DMS114 treated with DMSO at 0.1 percent for 48 hours (cell line): ENCODE measurements around the gene TTC39C.
"Not testable (repeated sequence)": the region's sequence is repeated elsewhere in the genome, so short reads cannot be mapped to it uniquely, and the experiment has no call there.

Experiments used
- DNase-seq: peaks from one replicate; lab custom pipeline; 2025; ENCODE audit not compliant: unreplicated experiment; lab: John Stamatoyannopoulos, UW

The TTC39C gene

GRCh38 chr18:24051031-24051947 lies 36.7 kb downstream of the TTC39C start:
- no peak for DNase-seq

GRCh38 chr18:24052053-24052452 lies 37.5 kb downstream of the TTC39C start:
- DNase-seq, result no peak

GRCh38 chr18:24053211-24053610 lies 38.7 kb downstream of the TTC39C start:
- no peak for DNase-seq

- DNase-seq, result no peak
Observed at GRCh38 chr18:24054130-24054529, 39.6 kb downstream of the TTC39C start.

- DNase-seq, result no peak
Observed at GRCh38 chr18:24055009-24055804, 40.7 kb downstream of the TTC39C start.

GRCh38 chr18:24055878-24056277 lies 41.3 kb downstream of the TTC39C start:
- DNase-seq, result no peak

- no peak for DNase-seq
Observed at GRCh38 chr18:24056506-24056905, 42.0 kb downstream of the TTC39C start.

- DNase-seq, result no peak
Observed at GRCh38 chr18:24057804-24058203, 43.2 kb downstream of the TTC39C start.

GRCh38 chr18:24059385-24059784 lies 44.8 kb downstream of the TTC39C start:
- not testable (repeated sequence) for DNase-seq

- no peak for DNase-seq
Observed at GRCh38 chr18:24060644-24061043, 46.1 kb downstream of the TTC39C start.

GRCh38 chr18:24063121-24063731 lies 48.7 kb downstream of the TTC39C start:
- DNase-seq, result no peak

- DNase-seq, result no peak
Observed at GRCh38 chr18:24064391-24065100, 50.0 kb downstream of the TTC39C start.

- no peak for DNase-seq
Observed at GRCh38 chr18:24065906-24066305, 51.4 kb downstream of the TTC39C start.

- DNase-seq, result no peak
Observed at GRCh38 chr18:24068945-24069693, 54.6 kb downstream of the TTC39C start.

GRCh38 chr18:24071029-24071428 lies 56.5 kb downstream of the TTC39C start:
- no peak for DNase-seq

GRCh38 chr18:24071779-24072178 lies 57.2 kb downstream of the TTC39C start:
- DNase-seq, result no peak

- DNase-seq, result no peak
Observed at GRCh38 chr18:24072743-24073142, 58.2 kb downstream of the TTC39C start.

GRCh38 chr18:24073791-24074190 lies 59.2 kb downstream of the TTC39C start:
- DNase-seq, result no peak

- DNase-seq, result not testable (repeated sequence)
Observed at GRCh38 chr18:24074757-24075156, 60.2 kb downstream of the TTC39C start.
